HUES48 (cell line): ENCODE measurements around the gene USP8.
"Not testable (repeated sequence)": the region's sequence is repeated elsewhere in the genome, so short reads cannot be mapped to it uniquely, and the experiment has no call there.

Source experiments
- H3K27ac ChIP-seq: one replicate; pipeline ENCODE4 v1.7.0; 2013; ENCODE audit warnings: low read depth, low read length, inconsistent platforms
- H3K27me3 ChIP-seq: 2 replicates; pipeline ENCODE4 v1.6.1; 2013; ENCODE audit warnings: mild to moderate bottlenecking, low read length; ENCODE audit not compliant: control insufficient read depth, insufficient read depth
- H3K36me3 ChIP-seq: 2 replicates; pipeline ENCODE4 v1.6.1; 2013; ENCODE audit warnings: low read length; ENCODE audit not compliant: control insufficient read depth, insufficient read depth
- H3K4me1 ChIP-seq: 2 replicates; pipeline ENCODE4 v1.6.1; 2013; ENCODE audit warnings: mild to moderate bottlenecking, low read length; ENCODE audit not compliant: control insufficient read depth, insufficient read depth
- H3K4me3 ChIP-seq: 2 replicates; pipeline ENCODE4 v1.5.1; 2013; ENCODE audit warnings: mild to moderate bottlenecking, low read depth, low read length
- H3K9ac ChIP-seq: 2 replicates; pipeline ENCODE4 v1.6.1; 2013; ENCODE audit warnings: mild to moderate bottlenecking, low read depth, low read length, moderate library complexity
- H3K9me3 ChIP-seq: 2 replicates; pipeline ENCODE4 v1.6.1; 2013; ENCODE audit warnings: low read length; ENCODE audit not compliant: control insufficient read depth, insufficient read depth

The USP8 gene

GRCh38 chr15:50440932-50441331 is 16.7 kb downstream of the USP8 start:
- no peak overlapping the region for H3K9ac ChIP-seq
- H3K9me3 ChIP-seq = no peaks in the 10 kb centered on the region
- H3K4me3 ChIP-seq = no peak overlapping the region
- no peak overlapping the region for H3K27ac ChIP-seq
- H3K27me3 ChIP-seq = no peaks in the 10 kb centered on the region
- H3K36me3 ChIP-seq = peaks cover 45% of the 10 kb centered on the region
- H3K4me1 ChIP-seq = no peaks in the 10 kb centered on the region

- Histone ChIP-seq H3K4me3 (no peak overlapping the region), H3K36me3 (peaks cover 56% of the 10 kb centered on the region), H3K9me3 (no peaks in the 10 kb centered on the region), H3K27me3 (no peaks in the 10 kb centered on the region), H3K27ac (no peak overlapping the region), H3K4me1 (no peaks in the 10 kb centered on the region), H3K9ac (no peak overlapping the region)
These were observed 28.7 kb downstream of the USP8 start for GRCh38 chr15:50452927-50453326.

GRCh38 chr15:50458348-50459112 is 34.3 kb downstream of the USP8 start:
- Histone ChIP-seq H3K9me3 (no peaks in the 10 kb centered on the region), H3K4me1 (peaks cover 4% of the 10 kb centered on the region; the same call in 1 of the 2 replicates), H3K4me3 (no peak overlapping the region), H3K27ac (no peak overlapping the region), H3K36me3 (peaks cover 44% of the 10 kb centered on the region), H3K9ac (no peak overlapping the region), H3K27me3 (no peaks in the 10 kb centered on the region)

- Histone ChIP-seq H3K27ac (peak overlapping the region; percentile 7), H3K4me3 (no peak overlapping the region), H3K36me3 (peaks cover 32% of the 10 kb centered on the region)
These were observed 39.5 kb downstream of the USP8 start for GRCh38 chr15:50463423-50464358.

GRCh38 chr15:50471072-50471471 is 46.9 kb downstream of the USP8 start:
- Histone ChIP-seq H3K4me3 (no peak overlapping the region), H3K27me3 (no peaks in the 10 kb centered on the region), H3K4me1 (peaks cover 14% of the 10 kb centered on the region; the same call in 1 of the 2 replicates), H3K9ac (no peak overlapping the region), H3K36me3 (peaks cover 50% of the 10 kb centered on the region), H3K9me3 (no peaks in the 10 kb centered on the region), H3K27ac (no peak overlapping the region)

More at GRCh38 chr15:50463423-50464358, 39.5 kb downstream of the USP8 start:
- Histone ChIP-seq H3K27me3 (no peaks in the 10 kb centered on the region), H3K9me3 (no peaks in the 10 kb centered on the region), H3K9ac (no peak overlapping the region), H3K4me1 (peaks cover 37% of the 10 kb centered on the region; the same call in 1 of the 2 replicates)

- H3K4me3 ChIP-seq = no peak overlapping the region
- peaks cover 76% of the 10 kb centered on the region for H3K36me3 ChIP-seq
- no peaks in the 10 kb centered on the region for H3K9me3 ChIP-seq
- H3K27me3 ChIP-seq = no peaks in the 10 kb centered on the region
- H3K9ac ChIP-seq = no peak overlapping the region
- H3K27ac ChIP-seq = no peak overlapping the region
- H3K4me1 ChIP-seq = no peaks in the 10 kb centered on the region
These were observed 51.9 kb downstream of the USP8 start for GRCh38 chr15:50476143-50476542.

GRCh38 chr15:50484781-50485180 is 60.6 kb downstream of the USP8 start:
- Histone ChIP-seq H3K9ac (no peak overlapping the region), H3K27ac (no peak overlapping the region), H3K27me3 (no peaks in the 10 kb centered on the region), H3K9me3 (no peaks in the 10 kb centered on the region), H3K4me3 (no peak overlapping the region), H3K4me1 (no peaks in the 10 kb centered on the region), H3K36me3 (peaks cover 73% of the 10 kb centered on the region)

- no peaks in the 10 kb centered on the region for H3K9me3 ChIP-seq
- H3K27me3 ChIP-seq = no peaks in the 10 kb centered on the region
- H3K9ac ChIP-seq = no peak overlapping the region
- peaks cover 1% of the 10 kb centered on the region; the same call in 1 of the 2 replicates for H3K4me1 ChIP-seq
- H3K27ac ChIP-seq = no peak overlapping the region
- no peak overlapping the region for H3K4me3 ChIP-seq
- peaks cover 74% of the 10 kb centered on the region for H3K36me3 ChIP-seq
These were observed 61.2 kb downstream of the USP8 start for GRCh38 chr15:50485389-50485788.

GRCh38 chr15:50487287-50487686 is 63.1 kb downstream of the USP8 start:
- H3K27me3 ChIP-seq = no peaks in the 10 kb centered on the region
- H3K36me3 ChIP-seq = peaks cover 74% of the 10 kb centered on the region
- no peaks in the 10 kb centered on the region for H3K9me3 ChIP-seq
- H3K4me3 ChIP-seq = no peak overlapping the region
- H3K9ac ChIP-seq = no peak overlapping the region
- no peak overlapping the region for H3K27ac ChIP-seq
- peaks cover 4% of the 10 kb centered on the region; the same call in 1 of the 2 replicates for H3K4me1 ChIP-seq

GRCh38 chr15:50493625-50494024 is 69.4 kb downstream of the USP8 start:
- Histone ChIP-seq H3K9me3 (no peaks in the 10 kb centered on the region), H3K27me3 (no peaks in the 10 kb centered on the region), H3K9ac (no peak overlapping the region), H3K4me1 (peaks cover 4% of the 10 kb centered on the region; the same call in 1 of the 2 replicates), H3K27ac (no peak overlapping the region), H3K4me3 (no peak overlapping the region), H3K36me3 (peaks cover 90% of the 10 kb centered on the region)

- not testable (repeated sequence) for H3K9ac ChIP-seq, H3K4me3 ChIP-seq, H3K9me3 ChIP-seq, H3K4me1 ChIP-seq, H3K27me3 ChIP-seq, H3K27ac ChIP-seq
- H3K36me3 ChIP-seq = peaks cover 96% of the 10 kb centered on the region
These were observed 70.3 kb downstream of the USP8 start for GRCh38 chr15:50494547-50494946.
